ENCODE results near the gene BBX. TPM values are rescaled to one million over a fixed set of nuclear protein-coding genes. Genes with fewer than 3 reads are reported as not detected.

BBX gene
- total and polyA plus RNA-seq, 2 of the 13 experiments (the other 11 are each of a cell fraction or from before 2014, with no cell fraction given), result 13.7 to 23.2 TPM

GRCh38 chr3:107810171-107811071 lies 287.7 kb downstream of the BBX start (continued):
- TF ChIP-seq NFYC (CRISPR knock-in tag; IDR thresholded peaks at IDR 0.05) (peak; percentile 35; the same call in 1 of the 2 replicates), RNF2 (conservative IDR thresholded peaks at IDR 0.05; ENCODE audit: low read depth) (no peak), ZNF225 (CRISPR knock-in tag; IDR thresholded peaks at IDR 0.05) (no peak), PPARG (CRISPR knock-in tag; conservative IDR thresholded peaks at IDR 0.05) (no peak), ZSCAN22 (CRISPR knock-in tag; IDR thresholded peaks at IDR 0.05) (no peak), KLF12 (CRISPR knock-in tag; IDR thresholded peaks at IDR 0.05; ENCODE audit: borderline replicate concordance) (no peak), ZNF446 (CRISPR knock-in tag; IDR thresholded peaks at IDR 0.05) (no peak), NONO (IDR thresholded peaks at IDR 0.05) (no peak), NONO (CRISPR knock-in tag; conservative IDR thresholded peaks at IDR 0.05) (0 out of 2 replicates have a peak, but pooled peaks have one; percentile 20), ZNF362 (CRISPR knock-in tag; IDR thresholded peaks at IDR 0.05; ENCODE audit: borderline replicate concordance) (peak; percentile 53; the same call in 1 of the 2 replicates), SETDB1 (CRISPR knock-in tag; IDR thresholded peaks at IDR 0.05; ENCODE audit: borderline replicate concordance) (no peak), ZBTB7B (CRISPR knock-in tag; IDR thresholded peaks at IDR 0.05) (no peak), NR2C2 (CRISPR knock-in tag; IDR thresholded peaks at IDR 0.05; ENCODE audit: borderline replicate concordance) (no peak), ZNF687 (CRISPR knock-in tag; IDR thresholded peaks at IDR 0.05) (no peak), ARID3A (IDR thresholded peaks at IDR 0.05; ENCODE audit: low read depth, low read length) (peak; percentile 24; the same call in 1 of the 2 replicates), RBM22 (optimal IDR thresholded peaks at IDR 0.05; ENCODE audit: low read length) (no peak), GFI1 (CRISPR knock-in tag; IDR thresholded peaks at IDR 0.05; ENCODE audit: borderline replicate concordance) (no peak), CEBPB (IDR thresholded peaks at IDR 0.05; ENCODE audit: borderline replicate concordance, low read depth, low read length) (no peak), EEA1 (CRISPR knock-in tag; IDR thresholded peaks at IDR 0.05; ENCODE audit: borderline replicate concordance) (no peak), ZNF614 (CRISPR knock-in tag; IDR thresholded peaks at IDR 0.05; ENCODE audit: borderline replicate concordance) (no peak), ZNF264 (CRISPR knock-in tag; IDR thresholded peaks at IDR 0.05) (no peak)
